IPS-NIHi7 (cell line): ENCODE measurements around the gene CAND2.
A peak's percentile ranks its signal among the peaks of the same experiment; 100 is the strongest.
"Not testable (repeated sequence)": the region's sequence is repeated elsewhere in the genome, so short reads cannot be mapped to it uniquely, and the experiment has no call there.

Experiments
- DNase-seq: peaks from one replicate; pipeline ENCODE4 v3.0.0; 2012; ENCODE audit warnings: mixed read lengths; ENCODE audit errors: extremely low spot score

Gene CAND2

DNA sequence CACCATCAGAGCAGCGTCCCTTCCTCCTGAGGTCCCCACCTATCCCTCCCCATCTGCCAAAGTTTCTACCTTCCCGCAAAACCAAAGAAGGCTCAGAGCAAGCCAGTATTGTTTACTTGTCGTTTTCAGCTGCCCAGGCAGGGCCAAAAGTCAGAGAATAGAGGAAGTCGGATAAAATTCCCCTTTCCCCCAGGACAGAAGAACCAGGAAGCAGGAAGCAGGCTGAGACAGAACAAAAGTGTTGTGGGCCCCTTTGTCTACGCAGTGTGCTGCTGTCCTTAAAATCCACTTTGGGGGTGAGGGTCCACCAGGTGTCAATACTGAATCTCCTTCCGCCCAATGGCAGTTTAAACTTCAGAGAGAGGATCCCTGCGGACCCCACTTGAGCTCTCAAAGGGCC is 63.4 kb downstream of the CAND2 start:
- DNase-seq: no peak

- no peak for DNase-seq
These were observed 65.1 kb downstream of the CAND2 start for GRCh38 chr3:12861611-12862010.

- no peak for DNase-seq
These were observed 65.9 kb downstream of the CAND2 start for GRCh38 chr3:12862387-12862786.

DNA sequence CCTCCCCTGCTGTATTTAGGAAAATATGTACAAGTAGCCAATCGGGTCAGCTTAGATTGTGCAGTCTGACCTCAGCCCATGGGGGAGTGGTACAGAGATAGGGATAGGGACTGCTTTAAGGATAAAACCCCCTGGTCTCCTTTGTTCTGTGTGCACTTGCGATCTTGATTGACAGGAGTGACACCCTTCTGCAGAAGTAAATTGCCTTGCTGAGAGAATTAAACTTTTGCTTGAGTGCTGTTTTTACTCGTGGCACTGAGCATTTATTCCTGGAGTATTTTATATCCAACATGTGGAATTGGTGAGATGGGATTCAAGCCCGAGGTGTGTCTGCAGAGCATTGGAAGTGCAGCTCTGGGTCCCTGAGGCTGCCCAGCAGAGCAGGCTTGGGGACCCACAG is 68.8 kb downstream of the CAND2 start:
- no peak for DNase-seq

- no peak for DNase-seq
These were observed 70.4 kb downstream of the CAND2 start for GRCh38 chr3:12866836-12867235.

- peak; percentile 83 for DNase-seq
These were observed 71.9 kb downstream of the CAND2 start for GRCh38 chr3:12868039-12869034.

DNA sequence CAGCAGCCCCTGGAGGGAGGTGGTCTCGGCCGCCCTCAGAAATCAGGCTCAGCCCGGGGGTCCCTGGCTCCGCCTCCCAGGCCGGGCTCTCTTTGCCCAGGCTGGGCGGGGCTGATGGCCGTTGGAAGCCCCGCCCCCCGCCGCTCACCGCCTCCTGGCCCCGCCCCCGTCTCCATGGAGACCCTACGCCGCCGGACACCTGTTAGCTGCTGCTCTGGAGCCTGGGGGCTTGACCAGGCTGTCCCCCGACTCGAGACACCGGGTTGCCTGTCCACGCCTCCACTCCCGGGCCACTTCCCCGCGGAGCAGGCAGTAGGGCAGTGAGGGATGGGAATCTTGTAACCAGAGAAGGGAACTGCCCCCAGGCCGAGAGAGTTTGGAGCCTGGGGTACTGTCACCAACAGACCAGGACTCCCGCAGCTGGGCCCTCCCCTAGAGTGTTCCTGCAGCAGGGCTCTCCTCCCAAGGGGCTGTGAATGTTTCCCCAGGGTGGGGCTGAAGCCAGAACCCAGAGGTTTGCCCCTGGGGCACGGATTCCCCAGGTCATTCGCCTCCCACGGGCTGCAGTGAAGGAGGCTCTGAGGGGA is 72.6 kb downstream of the CAND2 start:
- DNase-seq: peak; percentile 85

DNA sequence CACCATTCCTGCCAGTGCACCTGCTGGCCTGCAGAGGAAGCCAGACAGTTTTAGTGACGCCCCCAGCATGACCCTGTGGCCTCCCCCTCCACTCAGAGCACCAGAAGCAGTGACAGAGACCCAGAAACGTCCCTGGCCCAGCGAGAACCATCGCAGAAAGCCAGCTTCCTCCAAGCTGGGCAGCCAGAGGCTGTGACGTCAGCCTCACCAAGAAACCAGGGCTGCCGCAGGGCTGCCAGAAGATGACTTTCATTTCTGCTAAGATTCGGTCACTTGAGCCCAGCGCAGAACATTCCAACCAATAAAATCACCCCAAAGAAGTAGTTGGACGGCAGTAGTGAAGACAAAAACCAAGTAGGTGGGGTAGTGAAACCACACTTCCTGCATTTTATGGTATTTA is 74.5 kb downstream of the CAND2 start:
- DNase-seq: no peak

GRCh38 chr3:12871404-12871983 is 75.0 kb downstream of the CAND2 start:
- DNase-seq: no peak

GRCh38 chr3:12875857-12876836 is 79.7 kb downstream of the CAND2 start:
- peak; percentile 90 for DNase-seq

GRCh38 chr3:12877040-12877439 is 80.6 kb downstream of the CAND2 start:
- no peak for DNase-seq

DNA sequence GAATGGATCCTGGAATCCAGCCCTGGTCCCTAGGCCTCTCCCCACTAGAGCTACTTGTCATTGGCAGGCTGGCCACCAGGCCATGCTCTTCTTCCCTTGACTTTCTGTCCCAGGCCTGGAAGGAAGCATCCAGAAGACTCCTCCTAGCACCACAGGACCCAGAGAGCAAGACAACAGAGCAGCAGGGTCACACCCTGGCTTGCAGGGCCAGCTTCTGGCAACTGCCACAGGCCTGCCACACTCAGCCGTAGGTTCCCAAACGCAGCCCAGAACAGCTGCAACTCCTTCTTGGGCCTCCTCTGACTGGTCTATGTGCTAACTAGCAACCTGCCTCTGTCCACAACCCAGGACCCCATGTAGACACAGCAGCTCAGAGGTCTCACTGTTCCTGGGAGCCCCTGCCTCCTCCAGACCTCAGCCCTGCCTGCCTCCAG is 81.7 kb downstream of the CAND2 start:
- DNase-seq: no peak

GRCh38 chr3:12878758-12879157 is 82.3 kb downstream of the CAND2 start:
- not testable (repeated sequence) for DNase-seq

DNA sequence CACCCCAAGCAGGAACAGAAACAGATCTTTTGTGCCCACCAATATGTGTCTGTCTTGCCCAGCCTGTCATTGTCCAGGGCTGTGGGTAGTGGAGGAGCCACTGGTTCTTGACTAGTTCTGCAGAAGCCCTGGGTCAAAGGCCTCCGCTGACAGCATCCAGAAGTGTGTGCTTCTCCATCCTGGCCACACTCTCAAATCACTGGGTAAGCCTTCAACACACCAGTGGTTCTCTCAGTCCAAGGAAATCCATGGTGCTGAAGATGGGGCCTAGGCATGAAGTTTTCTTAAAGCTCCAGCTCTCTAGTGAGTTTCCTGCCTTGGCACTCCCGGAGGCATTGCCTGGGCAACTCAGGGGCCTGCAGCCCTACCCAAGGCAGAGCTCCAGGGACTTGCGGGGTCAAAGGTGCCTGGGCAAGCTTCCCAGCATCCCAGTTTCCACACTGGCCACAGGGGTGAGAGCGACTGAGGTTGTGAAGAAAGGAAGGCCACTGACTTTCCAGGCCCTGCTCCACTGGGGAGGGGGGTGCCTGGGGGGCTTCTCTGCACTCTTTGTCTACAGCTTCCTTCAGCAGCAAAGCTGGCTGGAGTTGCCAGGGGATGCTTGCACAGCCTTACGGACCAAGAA is 82.8 kb downstream of the CAND2 start:
- no peak for DNase-seq

- DNase-seq: not testable (repeated sequence)
These were observed 85.4 kb downstream of the CAND2 start for GRCh38 chr3:12881858-12882257.

GRCh38 chr3:12882336-12883310 is 86.1 kb downstream of the CAND2 start:
- no peak for DNase-seq

- DNase-seq: no peak
These were observed 87.8 kb downstream of the CAND2 start for GRCh38 chr3:12884186-12884680.
